H1 (cell line): ENCODE measurements around the gene PRKN. TPM values are rescaled to one million over a fixed set of nuclear protein-coding genes. Genes with fewer than 3 reads are reported as not detected.

Source experiments
- CTCF ChIA-PET: fragments of 300-600 bp; sonication (Branson Sonifier 250); formaldehyde crosslinking; loops from one replicate; lab custom pipeline; 2021; ENCODE audit not compliant: partially characterized antibody; lab: Charles Lee
- POLR2A ChIA-PET: fragments of 300-600 bp; sonication (Branson Sonifier 250); formaldehyde crosslinking; loops from one replicate; lab custom pipeline; 2021; ENCODE audit warnings: inconsistent platforms; ENCODE audit not compliant: partially characterized antibody; lab: Charles Lee
- DNase-seq, 2 experiments: peaks; one replicate each; pipeline versions ENCODE4 v3.0.0 to v3.0.0-alpha.2; 2010 to 2022; ENCODE audit warnings: low spot score in 2 of 2, low read depth in 1 of 2, mixed read lengths in 1 of 2
- FAIRE-seq: peaks from 2 replicates; lab custom pipeline; 2011; peaks lifted over from hg19 to GRCh38; lab: Jason Lieb, UNC
- H2AFZ ChIP-seq: 2 replicates; pipeline ENCODE4 v1.8.1; 2012; ENCODE audit warnings: low read length, inconsistent platforms
- H2AK5ac ChIP-seq: 2 replicates; pipeline ENCODE4 v1.6.1; 2013; ENCODE audit warnings: low read depth, low read length
- H2BK120ac ChIP-seq: replicated peaks from 2 replicates; pipeline ENCODE3; 2013; ENCODE audit warnings: low read depth, low read length, inconsistent platforms
- H2BK12ac ChIP-seq: 2 replicates; pipeline ENCODE4 v1.6.1; 2013; ENCODE audit warnings: low read depth, low read length
- H2BK15ac ChIP-seq: 2 replicates; pipeline ENCODE4 v1.6.1; 2013; ENCODE audit warnings: low read length
- H2BK20ac ChIP-seq: 2 replicates; pipeline ENCODE4 v1.6.1; 2013; ENCODE audit warnings: low read length
- H2BK5ac ChIP-seq: 2 replicates; pipeline ENCODE4 v1.6.1; 2013; ENCODE audit warnings: low read depth, low read length
- H3K14ac ChIP-seq: 2 replicates; pipeline ENCODE4 v1.6.1; 2013; ENCODE audit warnings: inconsistent platforms; ENCODE audit not compliant: insufficient read length
- H3K18ac ChIP-seq: 2 replicates; pipeline ENCODE4 v1.6.1; 2013; ENCODE audit warnings: low read length; ENCODE audit errors: extremely low read depth
- H3K23ac ChIP-seq: 2 replicates; pipeline ENCODE4 v1.6.1; 2013; ENCODE audit warnings: inconsistent platforms; ENCODE audit not compliant: insufficient read length
- H3K23me2 ChIP-seq: 2 replicates; pipeline ENCODE4 v1.6.1; 2013; ENCODE audit warnings: low read depth, low read length
- H3K27ac ChIP-seq: 2 replicates; pipeline ENCODE4 v1.6.1; 2011; ENCODE audit warnings: low read depth, low read length, inconsistent platforms
- H3K27me3 ChIP-seq, 4 experiments: replicated peaks in 1 of 4; 1 replicate in 1 of 4; 2 replicates in 3 of 4; pipeline versions ENCODE4 v1.6.1 to v1.8.1; 2011 to 2013; ENCODE audit warnings: low read length in 3 of 4, mild to moderate bottlenecking in 3 of 4, inconsistent platforms in 2 of 4, mixed read lengths in 2 of 4, moderate library complexity in 1 of 4; ENCODE audit not compliant: control insufficient read depth in 3 of 4, insufficient read depth in 3 of 4; ENCODE audit errors: extremely low read depth in 1 of 4
- H3K36me3 ChIP-seq, 4 experiments: 2 replicates each; pipeline versions ENCODE4 v1.6.1 to v1.8.1; 2011 to 2013; ENCODE audit warnings: mild to moderate bottlenecking in 4 of 4, low read length in 3 of 4, moderate library complexity in 2 of 4, control low read depth in 1 of 4, inconsistent platforms in 1 of 4; ENCODE audit not compliant: insufficient read depth in 4 of 4, control insufficient read depth in 2 of 4
- H3K4ac ChIP-seq: replicated peaks from 2 replicates; pipeline ENCODE3; 2013; ENCODE audit warnings: low read length, low read depth, mixed read lengths, inconsistent platforms; ENCODE audit not compliant: insufficient read length
- H3K4me1 ChIP-seq, 4 experiments: replicated peaks in 1 of 4; 1 replicate in 1 of 4; 2 replicates in 3 of 4; pipeline versions ENCODE4 v1.6.1 to v1.8.1; 2011 to 2013; ENCODE audit warnings: low read length in 3 of 4, inconsistent platforms in 2 of 4, mixed read lengths in 1 of 4; ENCODE audit not compliant: insufficient read depth in 4 of 4, control insufficient read depth in 3 of 4
- H3K4me2 ChIP-seq, 2 experiments: 2 replicates each; pipeline versions ENCODE4 v1.6.1 to v1.8.1; 2011 to 2013; ENCODE audit warnings: low read depth in 2 of 2, low read length in 2 of 2, control low read depth in 1 of 2, inconsistent platforms in 1 of 2, mild to moderate bottlenecking in 1 of 2; ENCODE audit not compliant: insufficient read depth in 1 of 2
- H3K4me3 ChIP-seq, 4 experiments: fragments of 200-600, 300-600 bp in 1 of 4; sonication (generic), shearing (Covaris generic), sonication (Bioruptor Twin) in 1 of 4; 2 replicates each; pipeline versions ENCODE4 v1.5.1 to v1.8.1; 2011 to 2016; ENCODE audit warnings: low read length in 4 of 4, low read depth in 3 of 4, control low read depth in 2 of 4, inconsistent platforms in 2 of 4, mild to moderate bottlenecking in 2 of 4, mixed read lengths in 1 of 4, moderate library complexity in 1 of 4; ENCODE audit not compliant: insufficient read depth in 2 of 4; ENCODE audit errors: extremely low read depth in 1 of 4
- H3K56ac ChIP-seq: replicated peaks from 2 replicates; pipeline ENCODE3; 2013; ENCODE audit warnings: low read depth, mild to moderate bottlenecking, mixed read lengths, low read length, inconsistent platforms; ENCODE audit not compliant: insufficient read length
- H3K79me1 ChIP-seq: 2 replicates; pipeline ENCODE4 v1.6.1; 2013; ENCODE audit warnings: low read depth, low read length, control low read depth
- H3K79me2 ChIP-seq, 2 experiments: 2 replicates each; pipeline versions ENCODE4 v1.6.1 to v1.8.1; 2012 to 2013; ENCODE audit warnings: low read length in 2 of 2, mild to moderate bottlenecking in 2 of 2, inconsistent platforms in 1 of 2; ENCODE audit not compliant: insufficient read depth in 2 of 2, control insufficient read depth in 1 of 2
- H3K9ac ChIP-seq, 4 experiments: replicated peaks in 1 of 4; 1 replicate in 1 of 4; 2 replicates in 3 of 4; pipeline versions ENCODE4 v1.6.1 to v1.8.1; 2011 to 2013; ENCODE audit warnings: low read depth in 3 of 4, low read length in 3 of 4, control low read depth in 2 of 4, mild to moderate bottlenecking in 2 of 4, moderate library complexity in 2 of 4, inconsistent platforms in 1 of 4; ENCODE audit errors: extremely low read depth in 1 of 4
- H3K9me3 ChIP-seq, 2 experiments: 2 replicates each; pipeline versions ENCODE4 v1.6.1 to v1.8.1; 2012 to 2013; ENCODE audit warnings: mild to moderate bottlenecking in 2 of 2, moderate library complexity in 2 of 2, control low read depth in 1 of 2, inconsistent platforms in 1 of 2, low read depth in 1 of 2, low read length in 1 of 2, mixed read lengths in 1 of 2; ENCODE audit not compliant: insufficient read depth in 2 of 2
- H4K20me1 ChIP-seq, 2 experiments: replicated peaks in 1 of 2; 2 replicates each; pipeline versions ENCODE3 to v1.8.1; 2011 to 2013; ENCODE audit warnings: inconsistent platforms in 2 of 2, low read length in 2 of 2, mild to moderate bottlenecking in 1 of 2; ENCODE audit not compliant: insufficient read depth in 2 of 2, control insufficient read depth in 1 of 2
- H4K5ac ChIP-seq: 2 replicates; pipeline ENCODE4 v1.6.1; 2013; ENCODE audit warnings: low read length, low read depth, mixed read lengths, inconsistent platforms; ENCODE audit not compliant: insufficient read length
- H4K8ac ChIP-seq: 2 replicates; pipeline ENCODE4 v1.8.0; 2013; ENCODE audit warnings: mild to moderate bottlenecking, moderate library complexity, low read length, inconsistent platforms; ENCODE audit not compliant: insufficient read depth; ENCODE audit errors: extremely low read depth
- H4K91ac ChIP-seq: replicated peaks from 2 replicates; pipeline ENCODE3; 2013; ENCODE audit warnings: low read length, mixed read lengths, inconsistent platforms; ENCODE audit not compliant: insufficient read length
- BACH1 ChIP-seq: IDR thresholded peaks from 2 replicates; pipeline ENCODE4 v1.6.1; 2012; ENCODE audit warnings: low read length, improper control_type of control experiment
- CEBPB ChIP-seq: IDR thresholded peaks from 2 replicates; pipeline ENCODE4 v1.6.1; 2012; ENCODE audit warnings: low read depth, low read length
- JUND ChIP-seq: IDR thresholded peaks from 2 replicates; pipeline ENCODE4 v1.6.1; 2011; ENCODE audit warnings: mild to moderate bottlenecking, improper control_type of control experiment, low read length
- KDM4A ChIP-seq: IDR thresholded peaks from one replicate; pipeline ENCODE4 v1.7.1; 2012; ENCODE audit warnings: low read depth, mild to moderate bottlenecking, moderate library complexity, low read length, inconsistent platforms; ENCODE audit not compliant: severe bottlenecking
- POU5F1 ChIP-seq: IDR thresholded peaks from 2 replicates; pipeline ENCODE4 v1.6.1; 2011; ENCODE audit warnings: low read depth, mild to moderate bottlenecking, low read length, moderate library complexity
- RBBP5 ChIP-seq: IDR thresholded peaks from 2 replicates; pipeline ENCODE4 v1.7.1; 2012; ENCODE audit warnings: low read depth, mild to moderate bottlenecking, inconsistent platforms, low read length, moderate library complexity, borderline replicate concordance
- RFX5 ChIP-seq: IDR thresholded peaks from 2 replicates; pipeline ENCODE4 v1.6.1; 2011; ENCODE audit warnings: low read depth, low read length, improper control_type of control experiment, borderline replicate concordance
- SIX5 ChIP-seq: IDR thresholded peaks from 2 replicates; pipeline ENCODE4 v1.6.1; 2011; ENCODE audit warnings: mild to moderate bottlenecking, low read depth, low read length
- TAF1 ChIP-seq: IDR thresholded peaks from 2 replicates; pipeline ENCODE4 v1.6.1; 2011; ENCODE audit warnings: mild to moderate bottlenecking, low read depth, low read length
- TBP ChIP-seq: IDR thresholded peaks from 2 replicates; pipeline ENCODE4 v1.6.1; 2011; ENCODE audit warnings: low read depth, low read length, improper control_type of control experiment
- TEAD4 ChIP-seq: IDR thresholded peaks from 2 replicates; pipeline ENCODE4 v1.6.1; 2012; ENCODE audit warnings: low read depth, low read length, inconsistent platforms, mixed read lengths
- WGBS, 2 experiments: shearing (Covaris generic) in 1 of 2; methylation state at CpG; one replicate each; pipeline versions ENCODE4 v1.1.6 to v1.1.7; 2013 to 2015; ENCODE audit warnings: low lambda C conversion rate in 2 of 2, mixed read lengths in 2 of 2, inconsistent platforms in 1 of 2, low coverage in 1 of 2, missing lambda C conversion rate in 1 of 2; ENCODE audit not compliant: insufficient replicate concordance in 2 of 2, insufficient coverage in 1 of 2, insufficient read length in 1 of 2; ENCODE audit errors: extremely low coverage in 1 of 2, missing lambda C conversion rate in 1 of 2; 5-methylcytosine and 5-hydroxymethylcytosine counted together
- polyA plus RNA-seq, 7 experiments: library from polyadenylated mRNA; depleted of rRNA in 3 of 7; stranded (reverse) in 5 of 7; unstranded in 2 of 7; fragments of >200 nt in 5 of 7; fragments of 200-250 nt in 2 of 7; gene quantifications; 1 replicate in 5 of 7; 2 replicates in 1 of 7; 4 replicates in 1 of 7; pipeline versions ENCODE4 v1.2.1 to v1.2.3, GENCODE V29; 2011 to 2013; ENCODE audit warnings: missing spikeins in 2 of 7, mixed read lengths in 2 of 7
- total RNA-seq: library from RNA; stranded (reverse); fragmentation: NEBNext Ultra II Directional; extraction: Animal tissue kit (Norgen Biotek cat#: 25700); gene quantifications from 2 replicates; pipeline ENCODE4 v1.2.1, GENCODE V29; 2021
- TF ChIP-seq, protein P1 (sequence below): IDR thresholded peaks from 2 replicates; pipeline ENCODE4 v1.6.1; 2012; ENCODE audit warnings: low read length, inconsistent platforms

The PRKN gene
- total and polyA plus RNA-seq, 2 of the 8 experiments (the other 6 are each of a cell fraction or from before 2014, with no cell fraction given) = 0.13 to 0.29 TPM

DNA sequence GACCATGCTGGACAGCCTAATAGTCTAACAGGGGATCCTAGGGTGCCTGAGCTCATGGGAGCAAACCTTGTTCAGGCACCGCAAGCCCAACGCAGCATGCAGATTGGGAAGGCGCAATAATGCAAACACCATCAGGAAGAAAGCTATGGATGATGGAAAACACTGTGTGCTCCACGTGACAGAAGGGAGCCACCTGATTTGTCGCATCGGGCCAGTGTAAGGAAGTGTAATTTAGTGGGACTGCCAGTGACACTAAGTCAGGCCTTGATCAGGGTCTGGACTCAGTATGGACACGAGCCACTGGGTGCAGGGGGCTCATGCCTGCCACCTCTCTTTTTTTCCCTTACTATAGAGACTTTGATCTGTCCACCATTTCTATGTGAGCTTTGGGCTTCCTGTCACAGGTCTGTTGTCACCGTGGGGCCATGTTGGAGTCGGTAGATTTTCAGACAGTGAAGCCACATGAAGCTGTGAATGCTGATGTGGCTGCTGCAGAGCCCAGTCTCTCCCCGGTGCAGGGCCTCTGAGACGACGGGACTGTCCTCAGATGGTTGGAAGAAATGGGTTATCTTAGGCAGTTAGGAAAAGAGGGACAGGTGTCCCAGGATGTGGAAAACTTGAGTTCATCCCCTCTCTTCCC, 1379.5 kb downstream of the PRKN start:
- H3K27ac ChIP-seq = no peak overlapping the region
- H3K14ac ChIP-seq = no peak overlapping the region
- no peak overlapping the region for H4K5ac ChIP-seq
- H3K79me2 ChIP-seq = no peaks in the 10 kb centered on the region
- H2BK15ac ChIP-seq = no peak overlapping the region
- no peak overlapping the region for H4K91ac ChIP-seq
- H3K36me3 ChIP-seq = no peaks in the 10 kb centered on the region
- no peak overlapping the region for H4K8ac ChIP-seq
- H3K4me2 ChIP-seq = no peak overlapping the region
- DNase-seq = no peak
- H3K4me3 ChIP-seq = no peak overlapping the region
- H4K20me1 ChIP-seq = no peaks in the 10 kb centered on the region
- no peaks in the 10 kb centered on the region for H3K79me1 ChIP-seq
- H3K23me2 ChIP-seq = no peaks in the 10 kb centered on the region
- H3K9ac ChIP-seq = no peak overlapping the region
- ChIA-PET POLR2A (no interaction called here), CTCF (interaction anchor here (0.6 to 1.5 kb wide), 4 partner anchors 22 to 109 kb away, joined by 3 to 5 read pairs (median 3); no protein-coding TSS in a partner anchor)
- no peak for FAIRE-seq
- H3K56ac ChIP-seq = no peak overlapping the region
- H3K23ac ChIP-seq = no peak overlapping the region
- no peaks in the 10 kb centered on the region for H3K27me3 ChIP-seq
- no peak overlapping the region for H3K4ac ChIP-seq
- no peak overlapping the region for H2BK120ac ChIP-seq
- H2AK5ac ChIP-seq = no peak overlapping the region
- no peak overlapping the region for H2BK5ac ChIP-seq
- no peak overlapping the region for H2BK12ac ChIP-seq
- WGBS, 2 experiments = 91% methylated on average over 12 of the region's 12 CpGs; no CpG with 5 or more reads in 1 of the 2 experiments
- H2BK20ac ChIP-seq = no peak overlapping the region
- no peaks in the 10 kb centered on the region for H3K9me3 ChIP-seq
- H3K18ac ChIP-seq = no peak overlapping the region
- H3K4me1 ChIP-seq = no peaks in the 10 kb centered on the region
- 0 out of 2 replicates have a peak overlapping the region, but pooled peaks have one; percentile 1 for H2AFZ ChIP-seq
- TF ChIP-seq POU5F1 = no peak
- TF ChIP-seq KDM4A = no peak
- TF ChIP-seq RFX5 = no peak
- TF ChIP-seq, protein P1, sequence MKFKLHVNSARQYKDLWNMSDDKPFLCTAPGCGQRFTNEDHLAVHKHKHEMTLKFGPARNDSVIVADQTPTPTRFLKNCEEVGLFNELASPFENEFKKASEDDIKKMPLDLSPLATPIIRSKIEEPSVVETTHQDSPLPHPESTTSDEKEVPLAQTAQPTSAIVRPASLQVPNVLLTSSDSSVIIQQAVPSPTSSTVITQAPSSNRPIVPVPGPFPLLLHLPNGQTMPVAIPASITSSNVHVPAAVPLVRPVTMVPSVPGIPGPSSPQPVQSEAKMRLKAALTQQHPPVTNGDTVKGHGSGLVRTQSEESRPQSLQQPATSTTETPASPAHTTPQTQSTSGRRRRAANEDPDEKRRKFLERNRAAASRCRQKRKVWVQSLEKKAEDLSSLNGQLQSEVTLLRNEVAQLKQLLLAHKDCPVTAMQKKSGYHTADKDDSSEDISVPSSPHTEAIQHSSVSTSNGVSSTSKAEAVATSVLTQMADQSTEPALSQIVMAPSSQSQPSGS = no peak
- TF ChIP-seq TEAD4 = no peak
- no peak for TF ChIP-seq SIX5
- TF ChIP-seq BACH1 = no peak
- TF ChIP-seq TAF1 = no peak
- no peak for TF ChIP-seq RBBP5
- TF ChIP-seq TBP = no peak
- TF ChIP-seq CEBPB = no peak
- TF ChIP-seq JUND = no peak
